ENCODE data around the gene CNTN1. TPM values are rescaled to one million over a fixed set of nuclear protein-coding genes. Genes with fewer than 3 reads are reported as not detected.

Gene CNTN1
- total and polyA plus RNA-seq, 2 of the 4 experiments (the other 2 are of a cell fraction), result 0.10 to 0.18 TPM

GRCh38 chr12:40662366-40662765, 29.9 kb upstream of the CNTN1 start:
- H3K14ac ChIP-seq (replicated peaks; ENCODE audit: low read depth, low read length), result no peak overlapping the region
- H3K56ac ChIP-seq (ENCODE audit: extremely low read depth, insufficient read depth, low read length), result no peak overlapping the region
- H3K4me2 ChIP-seq (ENCODE audit: low read depth, low read length), result no peak overlapping the region
- no peak overlapping the region for H2BK15ac ChIP-seq (ENCODE audit: low read depth, low read length)
- no peaks in the 10 kb centered on the region for H3K9me3 ChIP-seq (ENCODE audit: control insufficient read depth, insufficient read depth, low read length)
- no peaks in the 10 kb centered on the region for H3K27me3 ChIP-seq (ENCODE audit: control insufficient read depth, insufficient read depth, low read length)
- H2BK5ac ChIP-seq (ENCODE audit: low read depth, low read length, poor library complexity, severe bottlenecking), result no peak overlapping the region
- H3K9me1 ChIP-seq (ENCODE audit: insufficient read depth, low read length), result no peaks in the 10 kb centered on the region
- H3K4me3 ChIP-seq (ENCODE audit: insufficient read depth, low read depth, low read length), result no peak overlapping the region
- no peak for DNase-seq
- H4K91ac ChIP-seq (ENCODE audit: insufficient read depth, low read depth, low read length), result no peak overlapping the region
- no peak overlapping the region for H4K5ac ChIP-seq (ENCODE audit: low read depth, low read length)
- no CpG with 5 or more reads among the region's 4 CpGs for WGBS, 2 experiments (ENCODE audit: extremely low coverage in 2 of 2, insufficient read length in 1 of 2)
- no peak overlapping the region for H2BK120ac ChIP-seq (ENCODE audit: low read depth, low read length)
- no peak overlapping the region for H2AFZ ChIP-seq (replicated peaks; ENCODE audit: low read length, poor library complexity)
- BruUV-seq (replicated peaks), result no TSS peak
- no peak overlapping the region for H3K4ac ChIP-seq (ENCODE audit: low read depth, low read length)
- no peaks in the 10 kb centered on the region for H3K79me1 ChIP-seq (ENCODE audit: low read depth in 1 of 2, low read length in 2 of 2)
- no peak overlapping the region for H3K27ac ChIP-seq (ENCODE audit: insufficient read depth, low read length)
- no peak overlapping the region for H3K23ac ChIP-seq (ENCODE audit: low read depth, low read length)
- H4K20me1 ChIP-seq (ENCODE audit: insufficient read depth, low read length), result no peaks in the 10 kb centered on the region
- no peaks in the 10 kb centered on the region for H3K4me1 ChIP-seq (ENCODE audit: control insufficient read depth, insufficient read depth, low read length)
- ATAC-seq (ENCODE audit: low read depth), result no peak
- TF ChIP-seq BHLHE40 (IDR thresholded peaks at IDR 0.05; ENCODE audit: low read depth, low read length), result no peak
- no peak for TF ChIP-seq CEBPB (IDR thresholded peaks at IDR 0.05; ENCODE audit: low read depth, low read length)
- no peak overlapping the region for H2AK9ac ChIP-seq (replicated peaks; ENCODE audit: low read depth, low read length, poor library complexity)
- in situ Hi-C loops (cut with MboI; ENCODE audit: low sequenced_read_pairs) (no loop called here), intact Hi-C loops (cut with micrococcal nuclease) (no loop called here), dilution Hi-C loops (cut with HindIII; ENCODE audit: low sequenced_read_pairs, unreplicated experiment) (no loop called here)
- no peak overlapping the region for H2AK5ac ChIP-seq (ENCODE audit: low read depth, low read length)
- H2BK20ac ChIP-seq (ENCODE audit: low read depth, low read length), result no peak overlapping the region
- H3K9ac ChIP-seq (ENCODE audit: low read depth, low read length), result no peak overlapping the region
- H4K8ac ChIP-seq (ENCODE audit: low read depth in 2 of 2, low read length in 2 of 2), result no peak overlapping the region
- ChIA-PET CTCF (no interaction called here), POLR2A (ENCODE audit: unreplicated experiment) (no interaction called here)
- no peak overlapping the region for H3K18ac ChIP-seq (ENCODE audit: low read depth, low read length)
- no peaks in the 10 kb centered on the region for H3K36me3 ChIP-seq (ENCODE audit: control insufficient read depth, insufficient read depth, low read length)

Measured in IMR-90 (cell line).